Measurements from ENCODE around the gene PDE7B. TPM values are rescaled to one million over a fixed set of nuclear protein-coding genes. Genes with fewer than 3 reads are reported as not detected.

Gene PDE7B
- total and polyA plus RNA-seq, 2 of the 8 experiments (the other 6 are each of a cell fraction or from before 2014, with no cell fraction given) = not detected

DNA sequence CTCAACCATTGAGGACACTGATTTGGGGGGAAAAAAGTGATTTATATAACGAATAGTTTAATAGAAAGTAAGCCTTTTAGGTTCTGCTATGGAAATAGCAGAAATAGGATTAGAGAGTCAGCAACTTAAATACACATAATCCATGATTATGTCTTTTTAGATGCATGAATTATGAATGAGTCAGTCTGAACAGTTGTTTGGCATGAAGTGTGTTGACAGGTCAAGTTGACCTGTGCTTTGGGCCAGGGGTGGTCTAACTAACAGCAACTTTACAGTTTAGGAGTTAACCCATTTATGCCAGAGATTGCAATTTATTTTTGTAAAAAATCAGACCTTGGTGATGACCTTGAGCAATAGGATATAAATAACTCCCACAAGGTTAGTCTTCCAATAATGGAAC lies 207.4 kb downstream of the PDE7B start:
- Histone ChIP-seq H3K27ac (ENCODE audit: low read depth, low read length) (no peak overlapping the region), H4K8ac (ENCODE audit: extremely low read depth, insufficient read depth, low read length) (no peak overlapping the region), H3K56ac (replicated peaks; ENCODE audit: insufficient read length, low read depth, low read length) (no peak overlapping the region), H3K4me3 (ENCODE audit: extremely low read depth in 1 of 4, insufficient read depth in 2 of 4, low read depth in 3 of 4, low read length in 4 of 4) (no peak overlapping the region), H2BK15ac (ENCODE audit: low read length) (no peak overlapping the region), H3K79me1 (ENCODE audit: low read depth, low read length) (no peaks in the 10 kb centered on the region), H2BK20ac (ENCODE audit: low read length) (no peak overlapping the region), H3K4ac (replicated peaks; ENCODE audit: insufficient read length, low read depth, low read length) (no peak overlapping the region), H3K23ac (ENCODE audit: insufficient read length) (no peak overlapping the region), H2BK5ac (ENCODE audit: low read depth, low read length) (no peak overlapping the region), H2BK12ac (ENCODE audit: low read depth, low read length) (no peak overlapping the region), H3K4me2 (ENCODE audit: insufficient read depth in 1 of 2, low read depth in 2 of 2, low read length in 2 of 2) (no peak overlapping the region), H2AK5ac (ENCODE audit: low read depth, low read length) (no peak overlapping the region), H3K14ac (ENCODE audit: insufficient read length) (no peak overlapping the region), H3K36me3 (ENCODE audit: control insufficient read depth in 2 of 4, insufficient read depth in 4 of 4, low read length in 3 of 4) (no peaks in the 10 kb centered on the region), H3K9ac (replicated peaks in 1 of 4; ENCODE audit: extremely low read depth in 1 of 4, low read depth in 3 of 4, low read length in 3 of 4) (no peak overlapping the region), H2BK120ac (replicated peaks; ENCODE audit: low read depth, low read length) (no peak overlapping the region), H2AFZ (ENCODE audit: low read length) (no peak overlapping the region), H4K20me1 (replicated peaks in 1 of 2; ENCODE audit: control insufficient read depth in 1 of 2, insufficient read depth in 2 of 2, low read length in 2 of 2) (no peaks in the 10 kb centered on the region), H4K91ac (replicated peaks; ENCODE audit: insufficient read length, low read length) (no peak overlapping the region), H3K18ac (ENCODE audit: extremely low read depth, low read length) (no peak overlapping the region), H3K23me2 (ENCODE audit: low read depth, low read length) (no peaks in the 10 kb centered on the region), H3K4me1 (replicated peaks in 1 of 4; ENCODE audit: control insufficient read depth in 3 of 4, insufficient read depth in 4 of 4, low read length in 3 of 4) (no peaks in the 10 kb centered on the region), H4K5ac (ENCODE audit: insufficient read length, low read depth, low read length) (no peak overlapping the region), H3K79me2 (ENCODE audit: control insufficient read depth in 1 of 2, insufficient read depth in 2 of 2, low read length in 2 of 2) (no peaks in the 10 kb centered on the region), H3K27me3 (replicated peaks in 1 of 4; ENCODE audit: control insufficient read depth in 3 of 4, extremely low read depth in 1 of 4, insufficient read depth in 3 of 4, low read length in 3 of 4) (peaks cover 0 to 1% (median 0%) of the 10 kb centered on the region in 4 experiments; a peak in 1 of 7 replicates), H3K9me3 (ENCODE audit: insufficient read depth in 2 of 2, low read depth in 1 of 2, low read length in 1 of 2) (no peaks in the 10 kb centered on the region)
- ChIA-PET CTCF (ENCODE audit: partially characterized antibody) (no interaction called here), POLR2A (ENCODE audit: partially characterized antibody) (no interaction called here)
- FAIRE-seq = no peak
- DNase-seq (ENCODE audit: low read depth in 1 of 2, low spot score in 2 of 2) = no peak
- WGBS, 2 experiments (ENCODE audit: extremely low coverage in 1 of 2, insufficient coverage in 1 of 2, insufficient read length in 1 of 2, insufficient replicate concordance in 2 of 2, low coverage in 1 of 2, low lambda C conversion rate in 2 of 2, missing lambda C conversion rate in 1 of 2) = 76% methylated on average over 1 of the region's 1 CpG; no CpG with 5 or more reads in 1 of the 2 experiments
- TF ChIP-seq GABPA (IDR thresholded peaks at IDR 0.05; ENCODE audit: borderline replicate concordance, insufficient read depth, low read length) (no peak), TCF12 (IDR thresholded peaks at IDR 0.05; ENCODE audit: low read depth, low read length) (no peak), SP2 (IDR thresholded peaks at IDR 0.05; ENCODE audit: low read length) (no peak), EGR1 (IDR thresholded peaks at IDR 0.05; ENCODE audit: borderline replicate concordance, low read depth, low read length) (no peak), RFX5 (IDR thresholded peaks at IDR 0.05; ENCODE audit: borderline replicate concordance, low read depth, low read length) (no peak), KDM1A (IDR thresholded peaks at IDR 0.05; ENCODE audit: borderline replicate concordance, low read length) (no peak), SIN3A (conservative IDR thresholded peaks at IDR 0.05 in 1 of 2, IDR thresholded peaks at IDR 0.05 in 1 of 2; ENCODE audit: low read depth in 1 of 2, low read length in 2 of 2) (no peak), CBX5 (IDR thresholded peaks at IDR 0.05; ENCODE audit: low read depth, low read length) (no peak), NANOG (IDR thresholded peaks at IDR 0.05; ENCODE audit: insufficient read depth, low read depth, low read length, poor library complexity, severe bottlenecking) (no peak), CHD1 (IDR thresholded peaks at IDR 0.05; ENCODE audit: low read depth, low read length) (no peak), SIRT6 (IDR thresholded peaks at IDR 0.05; ENCODE audit: low read length) (no peak), CREB1 (IDR thresholded peaks at IDR 0.05) (no peak), SUZ12 (IDR thresholded peaks at IDR 0.05; ENCODE audit: low read length) (no peak), SAP30 (IDR thresholded peaks at IDR 0.05; ENCODE audit: insufficient read depth, insufficient replicate concordance, low read length) (no peak), HDAC2 (IDR thresholded peaks at IDR 0.05; ENCODE audit: borderline replicate concordance in 1 of 2, low read depth in 2 of 2, low read length in 2 of 2) (no peak)

All from H1 (cell line).